ENCODE results near the gene EXOC4. TPM values are rescaled to one million over a fixed set of nuclear protein-coding genes. Genes with fewer than 3 reads are reported as not detected.

The EXOC4 gene
- total RNA-seq, 1 experiment from 2014 or later: 75.8 TPM

DNA sequence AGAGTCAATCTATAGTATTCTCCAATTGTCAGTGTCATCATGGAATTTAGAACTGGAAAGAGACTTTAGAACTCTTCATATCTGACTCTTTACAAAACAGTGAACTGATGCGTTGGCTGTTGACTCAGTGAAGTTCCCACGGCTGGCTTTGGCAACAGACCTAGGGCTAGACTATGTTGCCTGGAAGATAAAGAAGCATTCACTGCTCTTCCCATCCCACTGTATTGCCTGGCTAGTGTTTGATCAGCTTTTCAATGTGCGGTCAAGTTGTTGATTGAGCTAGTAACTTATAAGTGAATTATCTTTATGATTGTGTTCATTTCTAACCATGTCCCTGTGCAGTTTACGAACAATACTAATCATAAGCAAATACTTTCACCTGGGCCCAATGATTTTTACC lies 508.6 kb downstream of the EXOC4 start:
- Histone ChIP-seq H3K18ac (ENCODE audit: insufficient read length, low read depth, low read length) (no peak overlapping the region), H2BK5ac (ENCODE audit: insufficient read length, low read length) (no peak overlapping the region), H3K79me2 (ENCODE audit: insufficient read depth, low read length) (no peaks in the 10 kb centered on the region), H4K91ac (ENCODE audit: insufficient read length, low read depth, low read length) (no peak overlapping the region), H3K9me3 (ENCODE audit: control insufficient read depth, low read depth, low read length) (no peaks in the 10 kb centered on the region), H4K5ac (ENCODE audit: insufficient read length, low read depth, low read length) (no peak overlapping the region), H3K27ac (ENCODE audit: insufficient read length, low read depth, low read length) (no peak overlapping the region), H4K20me1 (ENCODE audit: control insufficient read depth, insufficient read depth, insufficient read length) (no peaks in the 10 kb centered on the region), H3K14ac (ENCODE audit: insufficient read depth, low read length) (no peak overlapping the region), H3K23me2 (ENCODE audit: insufficient read length, low read depth, low read length, poor library complexity, severe bottlenecking) (no peaks in the 10 kb centered on the region), H2BK12ac (ENCODE audit: insufficient read length, low read depth, low read length) (no peak overlapping the region), H3K4me2 (ENCODE audit: insufficient read depth, insufficient read length, low read length) (no peak overlapping the region), H3K27me3 (ENCODE audit: insufficient read depth, low read length) (no peaks in the 10 kb centered on the region), H3K4me1 (ENCODE audit: insufficient read depth, low read length) (no peaks in the 10 kb centered on the region), H3K9ac (ENCODE audit: extremely low read depth, insufficient read length, low read length) (no peak overlapping the region), H3K23ac (ENCODE audit: insufficient read length, low read depth, low read length) (no peak overlapping the region), H2BK120ac (ENCODE audit: low read depth, low read length, poor library complexity, severe bottlenecking) (no peak overlapping the region), H2AK5ac (ENCODE audit: insufficient read length, low read length) (no peak overlapping the region), H3K79me1 (ENCODE audit: insufficient read depth, low read depth, low read length, poor library complexity, severe bottlenecking) (no peaks in the 10 kb centered on the region), H2AFZ (ENCODE audit: low read length) (no peak overlapping the region), H2BK20ac (ENCODE audit: low read depth, low read length, poor library complexity, severe bottlenecking) (no peak overlapping the region), H3K4ac (ENCODE audit: low read depth, low read length) (no peak overlapping the region), H3T11ph (ENCODE audit: low read length) (no peak overlapping the region), H3K56ac (ENCODE audit: insufficient read length, low read depth, low read length) (no peak overlapping the region), H2BK15ac (ENCODE audit: low read depth, low read length) (no peak overlapping the region), H4K8ac (replicated peaks; ENCODE audit: insufficient read length, low read depth, low read length) (no peak overlapping the region)
- DNase-seq: no peak
- WGBS (ENCODE audit: extremely low coverage, insufficient read length, low lambda C conversion rate): no CpG with 5 or more reads among the region's 4 CpGs
- TF ChIP-seq, protein P1, sequence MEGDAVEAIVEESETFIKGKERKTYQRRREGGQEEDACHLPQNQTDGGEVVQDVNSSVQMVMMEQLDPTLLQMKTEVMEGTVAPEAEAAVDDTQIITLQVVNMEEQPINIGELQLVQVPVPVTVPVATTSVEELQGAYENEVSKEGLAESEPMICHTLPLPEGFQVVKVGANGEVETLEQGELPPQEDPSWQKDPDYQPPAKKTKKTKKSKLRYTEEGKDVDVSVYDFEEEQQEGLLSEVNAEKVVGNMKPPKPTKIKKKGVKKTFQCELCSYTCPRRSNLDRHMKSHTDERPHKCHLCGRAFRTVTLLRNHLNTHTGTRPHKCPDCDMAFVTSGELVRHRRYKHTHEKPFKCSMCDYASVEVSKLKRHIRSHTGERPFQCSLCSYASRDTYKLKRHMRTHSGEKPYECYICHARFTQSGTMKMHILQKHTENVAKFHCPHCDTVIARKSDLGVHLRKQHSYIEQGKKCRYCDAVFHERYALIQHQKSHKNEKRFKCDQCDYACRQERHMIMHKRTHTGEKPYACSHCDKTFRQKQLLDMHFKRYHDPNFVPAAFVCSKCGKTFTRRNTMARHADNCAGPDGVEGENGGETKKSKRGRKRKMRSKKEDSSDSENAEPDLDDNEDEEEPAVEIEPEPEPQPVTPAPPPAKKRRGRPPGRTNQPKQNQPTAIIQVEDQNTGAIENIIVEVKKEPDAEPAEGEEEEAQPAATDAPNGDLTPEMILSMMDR (conservative IDR thresholded peaks at IDR 0.05): no peak
- Mint-ChIP-seq H3K4me3 (no peak overlapping the region), H3K9me3 (no peaks in the 10 kb centered on the region), H3K36me3 (ENCODE audit: insufficient read depth in 1 of 3, low read depth in 3 of 3) (no peaks in the 10 kb centered on the region), H3K27me3 (ENCODE audit: low read depth) (no peaks in the 10 kb centered on the region), H3K27ac (peak overlapping the region in 2 of 3 experiments; percentile 5 to 44; a peak in 3 of 7 replicates), H3K4me1 (peaks cover 4 to 5% of the 10 kb centered on the region in 2 experiments; a peak in 2 of 4 replicates)
